ENCODE data around the gene FIBCD1.
"Not testable (repeated sequence)": the region's sequence is repeated elsewhere in the genome, so short reads cannot be mapped to it uniquely, and the experiment has no call there.

Gene FIBCD1

DNA sequence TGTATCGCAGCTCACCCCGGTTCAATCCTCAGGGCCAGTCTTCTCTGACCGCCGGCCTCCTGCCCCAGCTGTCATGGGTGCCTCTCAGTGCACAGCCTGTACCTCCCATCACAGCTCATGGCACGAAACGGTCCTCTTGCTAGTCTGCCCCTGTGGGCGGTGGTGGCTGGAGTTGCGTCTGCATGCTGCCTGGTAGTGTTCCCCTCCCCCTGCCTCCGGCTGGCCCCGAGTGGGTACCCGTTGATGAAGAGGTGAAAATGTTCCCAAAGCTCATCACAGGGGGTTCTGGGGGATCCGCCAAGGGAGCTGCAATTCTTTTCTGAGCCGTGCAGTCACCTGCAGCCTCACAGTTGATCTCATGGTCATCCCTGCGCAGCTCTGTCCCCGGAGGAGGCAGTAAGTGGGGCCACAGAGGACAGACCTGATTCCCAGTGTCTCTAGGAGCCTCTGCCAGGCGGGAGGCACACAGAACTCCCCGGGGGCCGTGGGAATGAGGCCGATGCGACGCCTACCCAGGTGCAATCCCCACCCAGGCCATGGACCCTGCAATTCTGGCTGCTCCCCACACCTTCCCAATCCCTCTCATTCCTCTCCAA, 34.7 kb upstream of the FIBCD1 start:
- no peak for DNase-seq (ENCODE audit: low read depth in 2 of 2)

DNA sequence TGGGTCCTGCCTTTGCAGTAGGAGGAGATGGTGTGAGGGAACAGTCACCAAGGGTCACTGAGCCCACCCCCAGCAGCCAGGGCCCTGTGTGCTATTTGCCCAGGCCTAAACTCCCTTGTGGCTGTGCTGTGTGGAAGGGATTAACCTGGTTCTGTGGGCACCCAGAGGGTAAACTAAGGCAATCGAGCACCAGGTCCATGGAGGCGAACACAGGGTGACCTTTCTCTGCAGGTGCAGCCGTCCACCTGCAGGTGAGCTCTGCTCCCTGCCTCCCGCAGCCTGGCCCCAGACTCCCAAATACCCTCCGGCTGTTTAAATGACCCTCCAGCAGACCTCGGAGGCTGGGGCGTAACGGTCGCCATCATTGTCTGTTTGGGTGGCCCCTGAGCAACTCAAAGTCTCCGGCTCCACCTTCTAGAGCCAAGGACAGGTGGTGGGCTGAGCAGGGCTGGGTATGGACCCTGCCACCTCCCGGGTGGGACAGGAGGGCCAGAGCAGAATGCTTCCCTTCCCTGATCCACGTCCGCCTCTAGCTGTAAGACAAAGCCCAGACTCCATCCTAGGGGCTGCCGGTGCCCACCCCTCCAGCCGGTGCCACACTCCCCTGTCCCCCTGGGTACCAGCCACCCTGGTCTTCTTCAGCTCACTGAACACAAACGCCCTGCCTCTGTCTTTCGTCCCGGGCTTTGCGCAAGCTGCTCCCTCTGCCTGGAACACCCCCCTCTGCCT, 34.1 kb upstream of the FIBCD1 start:
- no peak for DNase-seq (ENCODE audit: low read depth in 2 of 2)

DNA sequence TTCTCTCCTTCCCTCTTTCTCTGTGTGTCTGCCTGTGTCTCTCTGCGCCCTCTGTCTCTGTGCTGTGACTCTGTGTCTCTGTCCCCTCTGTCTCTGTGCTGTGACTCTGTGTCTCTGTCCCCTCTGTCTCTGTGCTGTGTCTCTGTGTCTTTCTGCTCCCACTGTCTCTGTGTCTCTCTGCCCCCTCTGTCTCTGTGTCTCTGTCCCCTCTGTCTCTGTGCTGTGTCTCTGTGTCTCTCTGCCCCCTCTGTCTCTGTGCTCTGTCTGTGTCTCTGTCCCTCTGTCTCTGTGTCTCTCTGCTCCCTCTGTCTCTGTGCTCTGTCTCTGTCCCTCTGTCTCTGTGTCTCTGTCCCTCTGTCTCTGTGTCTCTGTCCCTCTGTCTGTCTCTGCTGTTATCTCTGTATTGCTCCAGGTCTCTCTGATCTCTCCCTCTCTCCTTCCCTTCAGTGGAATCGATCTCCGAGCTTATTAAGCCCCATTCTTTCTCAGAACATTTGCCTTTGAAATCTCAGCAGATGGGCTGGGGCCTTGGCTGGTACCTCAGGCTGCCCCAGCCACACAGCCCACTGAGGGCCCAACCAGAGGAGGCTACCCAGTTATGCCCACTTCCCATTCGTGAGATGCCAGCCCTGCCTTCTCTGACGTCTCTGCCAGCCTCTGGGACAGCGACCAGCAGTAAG, 33.4 kb upstream of the FIBCD1 start:
- DNase-seq (ENCODE audit: low read depth in 2 of 2), result no peak

DNA sequence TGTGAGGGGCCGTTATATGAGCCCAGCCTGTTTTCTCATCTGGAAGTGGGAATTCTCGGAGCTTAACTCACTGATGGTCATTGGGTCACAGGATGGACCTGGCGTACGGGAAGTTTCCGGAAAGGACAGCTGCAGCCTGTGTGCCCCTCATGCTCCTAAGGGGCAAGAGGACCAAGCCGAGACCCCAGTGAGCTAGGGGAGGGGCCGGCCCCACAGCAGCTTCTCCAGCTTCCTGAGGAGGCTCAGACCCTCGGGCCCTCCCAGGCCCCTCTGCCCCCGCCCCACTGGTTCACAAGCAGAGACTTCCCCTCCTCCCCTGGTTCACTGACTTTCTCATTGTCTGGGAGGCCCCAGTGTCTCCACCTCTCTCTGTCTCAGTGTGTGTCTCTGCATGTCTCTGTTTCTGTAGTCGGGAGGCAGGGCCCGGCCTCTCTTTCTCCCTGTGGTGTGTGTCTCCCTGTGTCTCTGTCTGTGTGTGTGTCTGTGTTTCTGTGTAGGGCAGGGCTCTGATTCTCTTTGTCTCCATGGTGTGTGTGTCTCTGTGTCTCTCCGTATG, 32.3 kb upstream of the FIBCD1 start:
- DNase-seq (ENCODE audit: low read depth in 2 of 2), result no peak

DNA sequence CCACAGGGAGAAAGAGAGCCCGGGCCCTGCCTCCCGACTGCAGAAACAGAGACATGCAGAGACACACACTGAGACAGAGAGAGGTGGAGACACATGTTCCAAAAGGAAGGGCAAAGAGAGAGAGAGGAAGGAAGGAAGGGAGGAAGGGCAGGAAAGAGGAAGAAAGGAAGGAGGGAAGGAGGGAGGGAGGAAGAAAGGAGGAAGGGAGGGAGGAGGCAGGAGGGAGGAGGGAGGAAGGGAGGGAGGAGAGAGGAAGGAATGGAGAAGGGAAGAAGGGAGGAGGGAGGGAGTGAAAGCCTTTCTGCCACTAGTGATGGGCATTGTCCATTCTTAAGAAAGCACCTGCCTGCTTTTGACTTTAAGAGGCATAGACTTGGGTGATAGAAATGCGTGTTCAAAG, 31.8 kb upstream of the FIBCD1 start:
- no peak for DNase-seq (ENCODE audit: low read depth in 2 of 2)

DNA sequence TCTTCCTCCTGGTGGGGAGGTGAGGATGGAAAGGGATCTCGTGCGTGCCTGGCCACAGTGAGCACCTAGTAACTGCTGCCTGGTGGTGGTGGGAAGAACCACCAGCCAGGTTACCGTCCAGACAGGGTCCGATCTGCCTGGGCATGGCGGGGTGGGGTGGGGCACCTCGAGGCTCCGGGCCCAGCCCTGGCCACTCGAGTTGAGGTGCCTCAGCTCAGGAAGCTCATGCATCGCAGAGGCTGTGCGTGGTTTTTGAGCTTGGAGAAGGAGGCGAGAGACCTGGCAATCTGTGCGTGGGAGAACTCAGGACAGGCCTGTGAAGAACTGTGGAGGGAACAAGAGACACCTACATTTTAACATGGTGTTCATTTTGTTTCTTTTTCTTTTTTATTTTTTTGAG, 31.0 kb upstream of the FIBCD1 start:
- DNase-seq (ENCODE audit: low read depth in 2 of 2), result no peak

DNA sequence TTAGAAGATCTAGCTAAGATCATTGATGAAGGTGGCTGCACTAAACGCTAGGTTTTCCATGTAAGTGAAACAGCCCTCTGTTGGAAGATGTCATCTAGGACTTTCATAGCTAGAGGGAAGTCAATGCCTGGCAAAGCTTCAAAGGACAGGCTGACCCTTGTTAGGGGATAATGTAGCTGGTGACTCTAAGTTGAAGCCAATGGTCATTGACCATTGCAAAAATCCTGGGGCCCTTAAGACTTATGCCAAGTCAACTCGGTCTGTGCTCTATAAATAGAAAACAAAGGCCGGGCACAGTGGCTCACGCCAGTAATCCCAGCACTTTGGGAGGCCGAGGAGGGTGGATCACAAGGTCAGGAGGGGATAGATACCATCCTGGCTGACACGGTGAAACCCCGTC, 26.6 kb upstream of the FIBCD1 start:
- no peak for DNase-seq (ENCODE audit: low read depth in 2 of 2)

DNA sequence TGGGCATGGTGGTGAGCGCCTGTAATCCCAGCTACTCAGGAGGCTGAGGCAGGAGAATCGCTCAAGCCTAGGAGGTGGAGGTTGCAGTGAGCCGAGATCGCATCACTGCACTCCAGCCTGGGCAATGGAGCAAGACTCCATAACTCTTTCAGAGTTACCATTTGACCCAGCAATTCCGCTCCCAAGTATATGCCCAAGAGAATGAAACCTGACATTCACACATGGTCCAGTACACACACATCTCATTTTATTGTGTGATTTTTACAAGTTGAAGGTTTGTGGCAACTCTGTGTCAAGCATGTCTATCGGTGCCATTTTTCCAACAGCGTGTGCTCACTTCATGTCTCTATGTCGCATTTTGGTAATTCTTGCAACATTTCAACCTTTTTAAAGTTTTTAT, 24.9 kb upstream of the FIBCD1 start:
- no peak for DNase-seq (ENCODE audit: low read depth in 2 of 2)

DNA sequence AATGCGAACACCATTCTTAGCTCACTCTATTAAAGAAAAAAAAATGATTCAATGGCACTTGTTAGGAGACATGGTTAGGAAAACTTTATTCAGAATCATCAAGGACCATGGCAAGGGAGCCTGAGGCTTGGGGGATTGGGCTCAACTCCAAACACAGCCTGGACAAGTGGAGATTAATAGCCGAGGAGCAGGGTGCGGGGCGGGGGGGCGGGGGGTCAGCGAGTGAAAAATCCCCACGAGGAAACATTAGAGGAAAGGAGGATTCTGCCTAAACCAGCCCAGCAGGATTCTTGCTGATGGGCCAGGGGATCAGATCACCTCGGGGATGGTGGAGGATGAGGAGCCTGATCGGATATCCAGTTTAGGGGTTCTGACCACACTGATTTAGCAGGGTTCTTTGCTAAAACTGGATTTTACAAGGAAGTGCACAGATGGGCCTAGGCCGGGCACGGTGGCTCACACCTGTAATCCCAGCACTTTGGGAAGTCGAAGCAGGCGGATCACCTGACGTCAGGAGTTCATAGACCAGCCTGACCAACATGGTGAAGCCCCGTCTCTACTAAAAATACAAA, 24.4 kb upstream of the FIBCD1 start:
- no peak for DNase-seq (ENCODE audit: low read depth in 2 of 2)

DNA sequence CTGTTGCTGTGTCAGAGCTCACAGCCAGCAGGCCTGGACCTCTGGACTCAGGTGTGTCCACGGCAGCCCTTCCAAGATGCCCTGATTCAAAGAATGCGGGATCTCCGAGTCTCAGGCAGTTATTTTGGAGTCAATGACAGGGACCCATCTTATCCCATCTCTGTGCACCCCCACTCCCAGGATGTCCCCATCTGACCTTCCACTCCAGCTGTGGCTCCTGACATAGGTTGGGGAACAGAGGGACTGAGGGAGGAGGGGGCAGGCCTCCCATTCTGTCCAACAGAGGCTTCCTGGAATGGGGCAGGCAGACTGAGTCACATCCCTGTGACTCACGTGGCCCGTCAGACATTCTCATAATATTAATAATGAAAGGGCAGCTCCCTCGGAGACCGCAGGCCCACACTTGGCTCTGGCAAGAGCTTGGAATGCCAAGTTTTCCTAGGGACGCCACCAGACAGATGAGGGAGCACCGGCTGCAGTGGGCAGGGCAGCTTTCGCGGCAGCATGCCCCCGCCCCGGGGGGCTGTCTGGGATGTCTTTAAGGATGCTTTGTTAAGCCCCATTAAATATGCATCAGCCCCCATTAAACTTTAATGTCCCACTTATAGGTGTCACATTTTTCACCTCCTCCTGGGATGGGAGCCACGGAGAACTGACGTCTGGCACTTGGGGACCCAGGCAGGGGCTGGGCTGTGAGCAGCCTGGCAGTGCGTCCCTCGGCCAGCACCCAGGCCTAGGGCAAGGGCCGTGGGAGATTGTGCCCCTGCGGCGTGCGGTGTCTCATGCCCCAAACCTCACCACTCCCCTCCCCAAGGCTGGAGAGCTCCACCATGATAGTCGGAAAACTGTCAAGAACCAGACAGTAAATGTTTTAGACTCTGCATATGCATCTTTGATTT, 23.6 kb upstream of the FIBCD1 start:
- no peak for DNase-seq (ENCODE audit: low read depth in 2 of 2)

DNA sequence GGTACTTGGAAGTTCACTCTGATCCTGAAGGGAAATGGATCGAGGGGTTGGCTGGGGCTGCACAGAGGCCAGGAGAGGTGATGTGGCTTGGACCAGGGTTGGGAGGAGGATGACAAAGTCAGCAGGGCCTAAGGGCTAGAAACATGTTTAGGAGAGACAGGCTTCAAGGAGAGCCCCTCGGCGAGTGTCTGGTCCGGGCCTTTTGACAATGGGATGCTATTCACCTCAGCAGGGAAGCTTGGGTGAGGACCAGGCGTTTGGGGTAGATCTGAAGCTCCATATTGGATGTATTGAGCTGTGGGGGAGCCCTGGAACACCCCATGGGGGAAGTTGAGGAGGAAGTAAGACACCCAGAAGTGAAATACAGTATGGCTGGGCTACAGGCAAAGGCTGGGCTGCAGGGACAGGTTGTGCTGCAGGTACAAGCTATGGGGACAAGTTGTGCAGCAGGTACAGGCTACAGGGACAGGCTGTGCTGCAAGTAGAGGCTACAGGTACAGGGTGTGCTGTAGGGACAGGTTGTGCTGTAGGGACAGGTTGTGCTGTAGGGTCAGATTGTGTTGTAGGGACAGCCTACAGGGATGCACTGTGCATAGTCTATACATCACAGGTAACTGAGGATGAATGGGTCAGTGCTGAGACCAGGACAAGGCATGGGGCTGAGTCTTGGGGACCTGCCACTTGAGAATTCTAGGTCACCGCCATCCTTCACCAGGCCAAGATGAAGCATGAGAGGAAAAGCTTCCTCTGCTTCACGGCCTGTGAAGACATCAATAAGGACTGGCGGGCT, 22.7 kb upstream of the FIBCD1 start:
- DNase-seq (ENCODE audit: low read depth in 2 of 2), result no peak

DNA sequence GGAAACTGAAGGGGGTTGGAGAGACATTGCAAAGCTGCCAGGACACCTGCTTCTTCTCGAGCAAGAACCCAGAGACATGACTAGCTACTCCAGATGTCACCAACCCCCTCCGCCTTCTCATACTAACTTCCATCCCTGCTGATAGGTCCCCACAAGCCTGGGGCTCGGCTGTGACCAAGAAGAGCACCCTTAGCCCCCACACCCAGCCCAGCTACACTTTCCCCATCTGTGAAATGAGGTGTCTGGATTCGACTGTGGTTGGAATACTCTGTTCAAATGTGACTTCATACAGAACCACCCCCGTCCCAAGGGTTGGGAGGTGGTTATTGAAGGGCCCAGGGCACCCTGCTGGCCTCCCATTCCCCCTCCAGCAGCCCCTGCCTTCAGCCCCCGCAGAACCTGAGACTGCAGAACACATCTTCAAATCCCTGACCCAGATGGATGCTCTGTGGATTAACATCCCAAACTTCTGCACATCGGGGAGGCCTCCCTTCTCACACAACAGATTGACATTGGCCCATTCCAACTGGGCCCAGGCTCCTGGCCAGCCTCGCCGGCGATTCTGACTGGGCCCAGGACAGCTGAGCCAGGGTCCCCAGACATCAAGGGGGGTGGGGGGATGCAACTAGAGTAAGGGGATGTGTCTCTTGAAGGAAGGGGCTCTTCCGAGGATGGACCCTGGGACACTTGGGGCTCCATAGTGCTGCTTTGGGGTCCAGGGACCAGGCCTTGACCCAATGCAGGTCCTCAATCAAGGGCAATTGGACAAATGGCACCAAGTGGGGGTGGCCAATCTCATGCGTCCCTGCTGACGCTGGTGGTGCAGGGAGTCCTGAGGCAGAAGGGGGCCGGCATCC, 21.7 kb upstream of the FIBCD1 start:
- DNase-seq (ENCODE audit: low read depth in 2 of 2), result no peak

DNA sequence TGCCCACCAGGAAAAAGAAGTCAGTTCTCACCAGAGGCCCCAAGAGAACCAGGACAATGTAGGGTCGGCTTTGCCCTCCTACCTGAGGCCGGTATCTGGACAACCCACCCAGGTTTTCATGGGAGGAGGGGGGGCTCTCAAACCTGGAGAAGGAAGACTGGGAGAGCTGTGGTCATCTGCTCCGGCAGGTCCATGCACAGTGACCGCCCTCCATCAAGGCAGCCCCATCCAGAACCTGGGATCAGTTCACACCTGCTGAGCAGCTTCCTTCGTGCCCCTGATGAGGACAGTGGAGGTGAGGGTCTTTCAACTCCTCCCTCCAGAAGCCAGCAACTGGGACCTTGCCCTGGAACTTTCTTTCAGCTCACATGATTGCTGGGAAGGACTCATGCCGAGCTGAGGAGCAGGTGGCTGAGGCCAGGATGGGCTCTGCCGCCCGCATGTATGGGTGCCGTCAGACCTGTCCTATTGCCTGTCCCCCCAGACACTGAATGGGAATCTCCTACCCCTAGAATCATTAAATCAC, 20.8 kb upstream of the FIBCD1 start:
- DNase-seq (ENCODE audit: low read depth in 2 of 2), result no peak

DNA sequence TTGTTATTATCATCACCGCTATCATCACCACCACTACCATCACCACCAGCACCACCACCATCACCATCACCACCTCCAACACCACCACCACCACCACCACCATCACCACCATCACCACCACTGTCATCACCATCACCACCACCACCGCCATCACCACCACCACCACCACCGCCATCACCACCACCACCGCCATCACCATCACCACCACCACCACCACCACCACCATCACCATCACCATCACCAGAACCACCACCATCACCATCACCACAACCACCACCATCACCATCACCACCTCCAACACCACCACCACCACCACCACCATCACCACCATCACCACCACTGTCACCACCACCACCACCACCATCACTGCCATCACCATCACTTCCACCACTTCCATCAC, 19.5 kb upstream of the FIBCD1 start:
- not testable (repeated sequence) for DNase-seq (ENCODE audit: low read depth in 2 of 2)

DNA sequence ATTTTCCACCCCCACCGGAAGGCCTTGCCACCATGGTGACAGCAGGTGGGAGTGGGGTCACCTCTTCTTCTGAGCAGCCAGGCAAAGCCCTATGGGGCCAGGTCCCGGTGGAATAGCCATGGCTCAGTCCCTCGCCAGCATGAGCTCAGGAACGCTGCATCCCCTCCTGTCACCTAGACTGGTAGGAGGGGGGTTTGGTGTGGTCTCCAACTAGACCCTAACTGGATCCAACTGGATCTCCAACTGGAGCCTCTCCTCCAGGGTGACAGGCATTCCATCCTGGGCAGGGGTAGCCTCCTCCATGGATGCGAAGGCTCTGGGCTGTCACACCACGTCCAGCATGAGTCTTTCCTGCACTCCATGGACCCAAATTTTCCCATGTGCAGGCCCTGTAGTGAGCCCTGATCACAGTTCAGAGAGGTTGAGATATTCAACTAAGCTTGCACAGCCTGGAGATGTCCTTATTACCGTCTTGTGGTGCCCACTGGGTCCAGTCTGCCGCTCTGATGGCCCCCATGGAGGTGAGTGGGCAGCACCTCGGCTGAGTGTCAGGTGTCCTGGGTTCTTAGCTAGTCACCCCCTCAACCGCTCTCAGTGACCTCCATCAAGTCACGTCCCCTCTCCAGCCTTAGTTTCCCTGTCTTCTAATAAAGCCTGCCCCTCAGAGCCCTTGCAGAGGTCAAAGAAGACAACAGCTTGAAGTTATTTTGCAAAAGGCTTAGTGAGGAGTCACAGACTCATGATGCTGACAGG, 18.6 kb upstream of the FIBCD1 start:
- DNase-seq (ENCODE audit: low read depth in 2 of 2), result no peak

DNA sequence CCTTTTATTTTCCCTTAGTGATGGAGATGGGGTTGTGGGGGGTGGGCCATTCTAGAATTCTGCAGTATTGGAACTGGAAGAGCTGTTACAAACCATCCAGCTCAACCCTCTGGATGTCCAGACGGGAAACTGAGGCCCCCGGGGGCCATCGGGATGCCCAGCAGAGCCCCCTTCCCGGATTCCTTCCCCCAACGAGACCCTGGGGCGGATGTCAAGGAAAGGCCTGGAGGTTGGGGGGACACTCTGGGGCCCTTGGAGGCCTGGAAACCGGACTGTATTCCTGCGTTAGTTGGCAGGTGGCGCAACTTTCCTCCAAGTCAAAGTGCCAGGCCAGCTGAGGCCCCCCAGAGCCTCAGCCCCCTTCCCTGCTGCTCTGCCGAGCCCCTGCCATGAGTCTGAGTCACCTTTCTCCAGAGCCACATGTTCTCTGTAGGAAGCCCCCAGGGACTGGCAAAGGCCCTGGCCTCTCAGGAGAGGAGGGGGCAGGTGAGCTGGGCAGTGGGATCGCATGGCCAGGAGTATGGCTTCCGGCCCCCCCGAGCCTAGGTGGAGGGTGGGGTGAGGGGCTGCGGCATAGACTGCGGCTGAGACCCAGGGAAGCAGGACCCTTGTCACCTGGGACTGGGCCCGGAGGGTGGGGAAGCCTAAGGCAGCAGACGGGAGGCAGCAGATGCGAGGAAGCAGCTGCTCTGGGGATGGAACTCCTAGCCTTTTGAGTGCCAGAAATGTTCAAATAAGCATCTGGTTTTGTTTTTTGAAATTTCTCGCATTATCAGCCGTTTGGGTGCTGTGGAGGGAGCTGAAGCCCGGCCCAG, 17.8 kb upstream of the FIBCD1 start:
- DNase-seq (ENCODE audit: low read depth in 2 of 2), result no peak

DNA sequence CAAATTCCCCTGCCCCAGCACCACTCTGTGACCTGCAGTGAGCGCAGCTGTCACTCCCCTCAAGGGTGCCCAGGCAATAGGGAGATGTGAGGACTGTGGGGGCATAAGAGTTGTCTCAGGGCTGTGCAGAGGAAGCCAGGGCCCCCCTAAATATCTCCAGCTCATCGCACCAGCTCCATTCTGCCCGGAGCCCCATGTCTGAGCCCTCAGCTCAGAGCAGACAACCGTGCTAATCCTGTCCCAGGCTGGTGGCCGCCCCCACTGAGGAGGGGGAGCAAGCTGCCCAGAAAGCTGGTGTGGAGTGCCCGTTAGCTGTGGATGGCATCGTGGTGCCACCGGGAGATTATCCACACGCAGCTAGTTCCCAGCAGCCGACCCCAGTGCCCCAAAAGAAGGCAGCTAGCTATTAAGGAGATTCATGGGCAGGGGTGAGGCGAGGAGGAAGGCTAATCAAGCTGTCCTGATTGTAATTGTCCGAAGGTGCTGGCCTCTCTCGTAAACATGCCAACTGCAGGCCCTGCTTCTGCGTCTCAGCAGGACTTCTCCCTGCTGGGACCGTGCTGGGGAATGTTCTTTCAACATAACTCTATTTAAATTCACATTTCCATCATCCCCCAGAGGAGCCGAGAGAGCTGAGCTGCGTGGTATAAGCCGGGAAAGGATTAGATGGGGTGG, 17.0 kb upstream of the FIBCD1 start:
- no peak for DNase-seq (ENCODE audit: low read depth in 2 of 2)
